Hepatocyte (in vitro differentiated cells): ENCODE data around the gene CIC. TPM values are rescaled to one million over a fixed set of nuclear protein-coding genes. Genes with fewer than 3 reads are reported as not detected.

ENCODE experiments used
- DNase-seq: peaks from one replicate; pipeline ENCODE4 v3.0.0-alpha.2; 2016; ENCODE audit warnings: low spot score
- H2AFZ ChIP-seq: fragments of 200-600 bp; sonication (generic); 2 replicates; pipeline ENCODE4 v1.6.0; 2016; ENCODE audit warnings: antibody characterized with exemption, mild to moderate bottlenecking
- H3K27ac ChIP-seq: fragments of 200-600 bp; sonication (generic); 2 replicates; pipeline ENCODE4 v1.5.1; 2016; ENCODE audit warnings: mild to moderate bottlenecking
- H3K27me3 ChIP-seq: fragments of 200-600 bp; sonication (generic); 2 replicates; pipeline ENCODE4 v1.6.1; 2016
- H3K36me3 ChIP-seq: fragments of 200-600 bp; sonication (generic); replicated peaks from 2 replicates; pipeline ENCODE4 v1.5.1; 2016; ENCODE audit warnings: low read depth; ENCODE audit not compliant: insufficient read depth
- H3K4me1 ChIP-seq: fragments of 200-600 bp; sonication (generic); 2 replicates; pipeline ENCODE4 v1.5.1; 2016; ENCODE audit warnings: mild to moderate bottlenecking, moderate library complexity; ENCODE audit not compliant: insufficient read depth
- H3K4me2 ChIP-seq: fragments of 200-600 bp; sonication (generic); 2 replicates; pipeline ENCODE4 v1.6.0; 2016
- H3K4me3 ChIP-seq: fragments of 200-600 bp; sonication (generic); 2 replicates; pipeline ENCODE4 v1.5.1; 2016; ENCODE audit warnings: mild to moderate bottlenecking
- H3K79me2 ChIP-seq: fragments of 200-600 bp; sonication (generic); 2 replicates; pipeline ENCODE4 v1.6.0; 2017; ENCODE audit warnings: mild to moderate bottlenecking
- H3K9me2 ChIP-seq: fragments of 200-600 bp; sonication (generic); replicated peaks from 2 replicates; pipeline ENCODE4 v1.6.0; 2017; ENCODE audit warnings: mild to moderate bottlenecking; ENCODE audit not compliant: insufficient read depth
- H3K9me3 ChIP-seq: fragments of 200-600 bp; sonication (generic); 2 replicates; pipeline ENCODE4 v1.5.1; 2016; ENCODE audit warnings: low read depth, mild to moderate bottlenecking
- H4K20me1 ChIP-seq: fragments of 200-600 bp; sonication (generic); 2 replicates; pipeline ENCODE4 v1.6.0; 2016; ENCODE audit warnings: mild to moderate bottlenecking; ENCODE audit not compliant: insufficient read depth, poor library complexity, severe bottlenecking
- EZH2 ChIP-seq: fragments of 200-600 bp; sonication (generic); IDR thresholded peaks from 2 replicates; pipeline ENCODE4 v1.6.1; 2016; ENCODE audit warnings: antibody characterized with exemption, mild to moderate bottlenecking, borderline replicate concordance
- EZH2phosphoT487 ChIP-seq: fragments of 200-600 bp; sonication (generic); IDR thresholded peaks from one replicate; pipeline ENCODE4 v1.6.1; 2018; ENCODE audit warnings: antibody characterized with exemption, mild to moderate bottlenecking, low read depth, moderate library complexity; ENCODE audit not compliant: unreplicated experiment, severe bottlenecking
- WGBS: methylation state at CpG from one replicate; pipeline ENCODE4 v1.1.6; 2016; ENCODE audit warnings: low lambda C conversion rate; ENCODE audit errors: missing lambda C conversion rate; 5-methylcytosine and 5-hydroxymethylcytosine counted together
- polyA plus RNA-seq: library from polyadenylated mRNA; unstranded; fragments of >200 nt; fragmentation: Nextera tagmentation; extraction: Ambion mirVana; gene quantifications from 2 replicates; pipeline ENCODE4 v1.2.1, GENCODE V29; 2016
- total RNA-seq: library from RNA; depleted of rRNA; stranded (reverse); fragments of >200 nt; gene quantifications from 2 replicates; pipeline ENCODE4 v1.2.3, GENCODE V29; 2014
- TF ChIP-seq, protein P1 (sequence below): fragments of 200-600 bp; sonication (generic); IDR thresholded peaks from 2 replicates; pipeline ENCODE4 v1.5.1; 2016; ENCODE audit warnings: antibody characterized with exemption, mild to moderate bottlenecking; ENCODE audit not compliant: poor library complexity

Gene CIC
- total and polyA plus RNA-seq, 2 experiments from 2014 or later: 17.4 to 23.2 TPM

DNA sequence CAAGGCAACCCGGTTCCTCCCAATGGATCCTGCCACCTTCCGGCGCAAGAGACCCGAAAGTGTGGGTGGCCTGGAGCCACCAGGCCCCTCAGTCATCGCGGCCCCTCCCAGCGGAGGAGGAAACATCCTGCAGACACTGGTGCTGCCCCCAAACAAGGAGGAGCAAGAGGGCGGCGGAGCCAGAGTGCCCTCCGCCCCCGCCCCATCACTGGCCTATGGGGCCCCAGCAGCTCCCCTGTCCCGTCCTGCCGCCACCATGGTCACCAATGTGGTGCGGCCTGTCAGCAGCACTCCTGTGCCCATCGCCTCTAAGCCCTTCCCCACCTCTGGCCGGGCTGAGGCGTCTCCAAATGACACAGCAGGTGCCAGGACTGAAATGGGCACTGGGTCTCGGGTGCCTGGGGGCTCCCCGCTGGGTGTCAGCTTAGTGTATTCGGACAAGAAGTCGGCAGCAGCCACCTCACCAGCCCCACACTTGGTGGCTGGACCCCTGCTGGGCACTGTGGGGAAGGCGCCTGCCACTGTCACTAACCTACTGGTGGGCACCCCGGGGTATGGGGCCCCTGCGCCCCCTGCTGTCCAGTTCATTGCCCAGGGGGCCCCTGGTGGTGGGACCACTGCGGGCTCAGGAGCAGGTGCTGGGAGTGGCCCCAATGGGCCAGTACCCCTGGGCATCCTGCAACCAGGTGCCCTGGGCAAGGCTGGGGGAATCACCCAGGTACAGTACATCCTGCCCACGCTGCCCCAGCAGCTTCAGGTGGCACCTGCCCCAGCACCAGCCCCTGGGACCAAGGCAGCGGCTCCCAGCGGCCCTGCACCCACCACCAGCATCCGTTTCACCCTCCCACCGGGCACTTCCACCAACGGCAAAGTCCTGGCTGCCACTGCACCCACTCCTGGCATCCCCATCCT lies 21.7 kb downstream of the CIC start:
- H3K9me2 ChIP-seq: no peaks in the 10 kb centered on the region
- TF ChIP-seq, protein P1, sequence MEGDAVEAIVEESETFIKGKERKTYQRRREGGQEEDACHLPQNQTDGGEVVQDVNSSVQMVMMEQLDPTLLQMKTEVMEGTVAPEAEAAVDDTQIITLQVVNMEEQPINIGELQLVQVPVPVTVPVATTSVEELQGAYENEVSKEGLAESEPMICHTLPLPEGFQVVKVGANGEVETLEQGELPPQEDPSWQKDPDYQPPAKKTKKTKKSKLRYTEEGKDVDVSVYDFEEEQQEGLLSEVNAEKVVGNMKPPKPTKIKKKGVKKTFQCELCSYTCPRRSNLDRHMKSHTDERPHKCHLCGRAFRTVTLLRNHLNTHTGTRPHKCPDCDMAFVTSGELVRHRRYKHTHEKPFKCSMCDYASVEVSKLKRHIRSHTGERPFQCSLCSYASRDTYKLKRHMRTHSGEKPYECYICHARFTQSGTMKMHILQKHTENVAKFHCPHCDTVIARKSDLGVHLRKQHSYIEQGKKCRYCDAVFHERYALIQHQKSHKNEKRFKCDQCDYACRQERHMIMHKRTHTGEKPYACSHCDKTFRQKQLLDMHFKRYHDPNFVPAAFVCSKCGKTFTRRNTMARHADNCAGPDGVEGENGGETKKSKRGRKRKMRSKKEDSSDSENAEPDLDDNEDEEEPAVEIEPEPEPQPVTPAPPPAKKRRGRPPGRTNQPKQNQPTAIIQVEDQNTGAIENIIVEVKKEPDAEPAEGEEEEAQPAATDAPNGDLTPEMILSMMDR: peak; percentile 41
- TF ChIP-seq EZH2: no peak
- no peak overlapping the region for H3K4me3 ChIP-seq
- no peak overlapping the region for H3K27ac ChIP-seq
- DNase-seq: no peak
- peaks cover 22% of the 10 kb centered on the region for H3K79me2 ChIP-seq
- no peak overlapping the region for H2AFZ ChIP-seq
- peaks cover 34% of the 10 kb centered on the region for H4K20me1 ChIP-seq
- no peaks in the 10 kb centered on the region for H3K9me3 ChIP-seq
- peaks cover 5% of the 10 kb centered on the region for H3K4me1 ChIP-seq
- H3K4me2 ChIP-seq: no peak overlapping the region
- H3K27me3 ChIP-seq: no peaks in the 10 kb centered on the region
- H3K36me3 ChIP-seq: no peaks in the 10 kb centered on the region
- 90% methylated on average over 21 of the region's 31 CpGs for WGBS

DNA sequence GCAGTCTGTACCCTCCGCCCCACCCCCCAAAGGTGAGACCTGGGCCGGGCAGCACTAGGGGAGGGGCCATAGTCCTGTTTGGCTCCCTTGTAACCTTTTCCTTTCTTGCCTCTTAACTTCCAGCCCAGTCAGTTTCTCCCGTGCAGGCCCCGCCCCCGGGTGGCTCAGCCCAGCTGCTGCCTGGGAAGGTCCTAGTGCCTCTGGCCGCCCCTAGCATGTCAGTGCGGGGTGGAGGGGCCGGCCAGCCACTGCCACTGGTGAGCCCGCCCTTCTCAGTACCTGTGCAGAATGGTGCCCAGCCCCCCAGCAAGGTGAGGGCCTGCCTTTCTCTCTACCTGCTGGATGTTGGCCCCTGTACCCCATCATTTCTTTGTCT lies 22.4 kb downstream of the CIC start:
- DNase-seq: no peak
- Histone ChIP-seq H3K4me1 (no peaks in the 10 kb centered on the region), H3K27ac (peak overlapping the region; percentile 2), H2AFZ (no peak overlapping the region), H4K20me1 (peaks cover 27% of the 10 kb centered on the region), H3K27me3 (no peaks in the 10 kb centered on the region), H3K9me3 (no peaks in the 10 kb centered on the region), H3K79me2 (peaks cover 16% of the 10 kb centered on the region), H3K4me2 (no peak overlapping the region), H3K4me3 (no peak overlapping the region), H3K9me2 (no peaks in the 10 kb centered on the region), H3K36me3 (no peaks in the 10 kb centered on the region)
- 77% methylated on average over 9 of the region's 9 CpGs for WGBS
- TF ChIP-seq EZH2: no peak
- TF ChIP-seq EZH2phosphoT487: no peak
- TF ChIP-seq, protein P1: no peak

DNA sequence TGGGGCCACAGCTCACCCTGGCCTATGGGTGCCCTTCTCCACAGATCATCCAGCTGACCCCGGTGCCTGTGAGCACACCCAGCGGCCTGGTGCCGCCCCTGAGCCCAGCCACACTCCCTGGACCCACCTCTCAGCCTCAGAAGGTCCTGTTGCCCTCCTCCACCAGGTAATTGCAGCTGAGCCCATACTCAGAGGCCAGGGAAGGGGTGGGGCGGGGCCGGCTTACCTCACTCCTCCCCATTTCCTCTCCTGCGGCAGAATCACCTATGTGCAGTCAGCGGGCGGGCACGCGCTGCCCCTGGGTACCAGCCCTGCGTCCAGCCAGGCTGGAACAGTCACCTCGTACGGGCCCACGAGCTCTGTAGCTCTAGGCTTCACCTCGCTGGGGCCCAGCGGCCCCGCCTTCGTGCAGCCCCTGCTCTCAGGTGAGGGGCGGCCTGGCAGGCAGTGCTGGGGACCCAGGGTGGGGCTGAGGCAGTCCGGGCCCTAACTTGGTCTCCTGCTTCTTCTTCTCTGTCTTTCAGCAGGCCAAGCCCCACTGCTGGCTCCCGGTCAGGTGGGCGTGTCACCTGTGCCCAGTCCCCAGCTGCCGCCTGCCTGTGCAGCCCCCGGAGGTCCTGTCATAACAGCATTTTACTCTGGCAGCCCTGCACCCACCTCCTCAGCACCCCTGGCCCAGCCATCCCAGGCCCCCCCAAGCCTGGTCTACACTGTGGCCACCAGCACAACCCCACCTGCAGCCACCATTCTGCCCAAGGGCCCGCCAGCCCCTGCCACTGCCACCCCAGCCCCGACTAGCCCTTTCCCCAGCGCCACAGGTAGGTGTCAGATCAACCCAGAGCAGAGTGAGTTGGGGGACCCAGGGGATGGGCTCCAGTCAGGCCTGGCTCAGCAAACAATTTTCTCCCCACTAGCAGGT lies 23.2 kb downstream of the CIC start:
- H3K27me3 ChIP-seq: no peaks in the 10 kb centered on the region
- no peak overlapping the region for H2AFZ ChIP-seq
- no peak for TF ChIP-seq EZH2phosphoT487
- TF ChIP-seq, protein P1: no peak
- no peak for TF ChIP-seq EZH2
- H3K36me3 ChIP-seq: no peaks in the 10 kb centered on the region
- WGBS: 98% methylated on average over 22 of the region's 27 CpGs
- no peaks in the 10 kb centered on the region for H3K9me3 ChIP-seq
- H3K27ac ChIP-seq: peak overlapping the region; percentile 2
- no peaks in the 10 kb centered on the region for H3K4me1 ChIP-seq
- peaks cover 7% of the 10 kb centered on the region for H3K79me2 ChIP-seq
- H4K20me1 ChIP-seq: peaks cover 20% of the 10 kb centered on the region
- no peak overlapping the region for H3K4me3 ChIP-seq
- no peak for DNase-seq
- H3K9me2 ChIP-seq: no peaks in the 10 kb centered on the region
- H3K4me2 ChIP-seq: no peak overlapping the region
